ENCODE measurements around the gene TLE1.

- TF ChIP-seq CTCF (IDR thresholded peaks at IDR 0.05) (no peak), POLR2A (IDR thresholded peaks at IDR 0.05) (no peak)
Observed at GRCh38 chr9:81694541-81694940, 5.2 kb upstream of the TLE1 start.

Data from Peyer's patch (tissue), 4 donors.